ENCODE measurements around the gene CDK5. TPM values are rescaled to one million over a fixed set of nuclear protein-coding genes. Genes with fewer than 3 reads are reported as not detected.

CDK5 gene
- total and polyA plus RNA-seq, 9 of the 15 experiments (the other 6 are each of a cell fraction or from before 2014, with no cell fraction given) = 3.2 to 38.0 (median 27.5) TPM

- no peak for TF ChIP-seq THAP12 (CRISPR knock-in tag; IDR thresholded peaks at IDR 0.05)
- no peak for TF ChIP-seq BRCA1 (IDR thresholded peaks at IDR 0.05)
- no peak for TF ChIP-seq BRCA1 (CRISPR knock-in tag; IDR thresholded peaks at IDR 0.05)
- no peak for TF ChIP-seq BMI1 (IDR thresholded peaks at IDR 0.05; ENCODE audit: low read length)
- no peak for TF ChIP-seq SREBF1 (IDR thresholded peaks at IDR 0.05; ENCODE audit: borderline replicate concordance, low read depth, low read length)
- no peak for TF ChIP-seq ZNF3 (CRISPR knock-in tag; IDR thresholded peaks at IDR 0.05)
- no peak for TF ChIP-seq BCLAF1 (IDR thresholded peaks at IDR 0.05; ENCODE audit: borderline replicate concordance in 1 of 2, control insufficient read depth in 1 of 2, low read depth in 2 of 2, low read length in 1 of 2)
- no peak for TF ChIP-seq RREB1 (CRISPR knock-in tag; IDR thresholded peaks at IDR 0.05)
- no peak for TF ChIP-seq MCM5 (IDR thresholded peaks at IDR 0.05; ENCODE audit: low read depth)
- TF ChIP-seq NCOA2 (IDR thresholded peaks at IDR 0.05; ENCODE audit: partially characterized antibody in 2 of 2) = no peak
- TF ChIP-seq MBD1 (CRISPR knock-in tag; IDR thresholded peaks at IDR 0.05) = no peak
- no peak for TF ChIP-seq PATZ1 (CRISPR knock-in tag; IDR thresholded peaks at IDR 0.05; ENCODE audit: borderline replicate concordance)
- peak; percentile 59 for TF ChIP-seq DPF2 (IDR thresholded peaks at IDR 0.05)
These were observed 1.4 kb downstream of the CDK5 start (continued) for GRCh38 chr7:151056283-151056665.

Measured in K562 (cell line).